K562 (cell line): ENCODE data around the gene KLK7. TPM values are rescaled to one million over a fixed set of nuclear protein-coding genes. Genes with fewer than 3 reads are reported as not detected.

Experiments used
- ARID1B ChIP-seq: fragments of 450-650 bp; IDR thresholded peaks from 2 replicates; pipeline ENCODE4 v1.6.1; 2016; ENCODE audit warnings: antibody characterized with exemption, mild to moderate bottlenecking, inconsistent platforms
- ATF7 ChIP-seq: fragments of 450-650 bp; IDR thresholded peaks from 2 replicates; pipeline ENCODE4 v1.7.1; 2014; ENCODE audit warnings: mild to moderate bottlenecking, moderate library complexity
- BMI1 ChIP-seq: fragments of 150-350 bp; IDR thresholded peaks from 2 replicates; pipeline ENCODE4 v1.6.1; 2014; ENCODE audit warnings: low read length
- C11orf30 ChIP-seq: fragments of 450-650 bp; IDR thresholded peaks from 2 replicates; pipeline ENCODE4 v1.6.1; 2016; ENCODE audit warnings: low read depth, mild to moderate bottlenecking
- EGR1 ChIP-seq: fragments of 450-650 bp; conservative IDR thresholded peaks from 2 replicates; pipeline ENCODE4 v1.6.1; 2017; ENCODE audit warnings: mild to moderate bottlenecking
- EHMT2 ChIP-seq: fragments of 450-650 bp; IDR thresholded peaks from 2 replicates; pipeline ENCODE4 v1.6.1; 2018; ENCODE audit warnings: antibody characterized with exemption
- ELK3 ChIP-seq: fragments of 450-650 bp; formaldehyde crosslinking; IDR thresholded peaks from 2 replicates; pipeline ENCODE4 v1.4.0; 2020; ENCODE audit warnings: mild to moderate bottlenecking
- ESRRA ChIP-seq: fragments of 450-650 bp; IDR thresholded peaks from 2 replicates; pipeline ENCODE4 v1.6.1; 2014; ENCODE audit warnings: low read depth, mild to moderate bottlenecking, moderate library complexity, borderline replicate concordance
- MAFK ChIP-seq: IDR thresholded peaks from 2 replicates; pipeline ENCODE4 v1.6.1; 2011; ENCODE audit warnings: low read length, improper control_type of control experiment
- SAP30 ChIP-seq: fragments of 200-600 bp; sonication (generic); IDR thresholded peaks from 2 replicates; pipeline ENCODE4 v1.6.1; 2012; ENCODE audit warnings: borderline replicate concordance, low read depth, mild to moderate bottlenecking, moderate library complexity, low read length, control low read depth, inconsistent platforms; ENCODE audit not compliant: insufficient read depth, poor library complexity, severe bottlenecking
- SMARCA4 ChIP-seq: fragments of 450-650 bp; IDR thresholded peaks from 2 replicates; pipeline ENCODE4 v1.6.1; 2016
- TFE3 ChIP-seq: fragments of 450-650 bp; formaldehyde crosslinking; IDR thresholded peaks from 2 replicates; pipeline ENCODE4 v1.4.0; 2020; ENCODE audit warnings: mild to moderate bottlenecking, mixed read lengths
- ZBTB43 ChIP-seq: sonication (generic); formaldehyde crosslinking; IDR thresholded peaks from 2 replicates; pipeline ENCODE4 v1.8.0; 2023; ENCODE audit warnings: mild to moderate bottlenecking, missing genetic modification reagents
- polyA plus RNA-seq, 8 experiments: library from polyadenylated mRNA; depleted of rRNA in 4 of 8; stranded (reverse) in 5 of 8; unstranded in 3 of 8; fragments of >200 nt; fragmentation: Nextera tagmentation in 2 of 8; fragmentation: Illumina TruSeq in 1 of 8; extraction: Ambion mirVana in 2 of 8; extraction: Trizol in 1 of 8; gene quantifications; 2 replicates each; pipeline versions ENCODE4 v1.2.1 to v1.2.3, GENCODE V29; 2011 to 2014; ENCODE audit warnings: inconsistent platforms in 1 of 8, missing spikeins in 1 of 8
- total RNA-seq, 7 experiments: library from RNA; depleted of rRNA in 6 of 7; stranded (reverse); fragments of >200 nt in 6 of 7; fragmentation: Illumina TruSeq in 2 of 7; extraction: Trizol in 2 of 7; gene quantifications; 2 replicates each; pipeline versions ENCODE4 v1.2.1 to v1.2.3, GENCODE V29; 2011 to 2021; ENCODE audit warnings: low replicate concordance in 1 of 7

Gene KLK7
- total and polyA plus RNA-seq, 9 of the 15 experiments (the other 6 are each of a cell fraction or from before 2014, with no cell fraction given), result 0.03 TPM; not detected in 8

- TF ChIP-seq ARID1B (peak; percentile 42), BMI1 (no peak), ELK3 (CRISPR knock-in tag) (no peak), C11orf30 (peak; percentile 93), SMARCA4 (peak; percentile 43; the same call in 1 of the 2 replicates), TFE3 (no peak), MAFK (peak; percentile 93), EHMT2 (0 out of 2 replicates have a peak, but pooled peaks have one; percentile 38), ESRRA (0 out of 2 replicates have a peak, but pooled peaks have one; percentile 21), ATF7 (0 out of 2 replicates have a peak, but pooled peaks have one; percentile 31), EGR1 (no peak), SAP30 (no peak), ZBTB43 (no peak)
- TF ChIP-seq, all 486 proteins: peak for 17
Measured at GRCh38 chr19:50933640-50934039, 50.1 kb downstream of the KLK7 start (continued).
